Heart left ventricle (tissue), 13 donors: ENCODE results near the gene CCDC136.

Source experiments
- CTCF ChIP-seq, 12 donors: fragments of 200-600 bp; sonication (generic) in 4 of 12; IDR thresholded peaks; one replicate each; pipeline versions ENCODE4 v1.5.0 to v1.8.0; 2018 to 2022; ENCODE audit warnings: antibody characterized with exemption in 12 of 12, mild to moderate bottlenecking in 5 of 12
- POLR2A ChIP-seq, 2 donors: fragments of 450-650 bp; IDR thresholded peaks; one replicate each; pipeline ENCODE4 v1.6.1; 2017; ENCODE audit warnings: antibody characterized with exemption in 2 of 2, mild to moderate bottlenecking in 2 of 2, moderate library complexity in 2 of 2
- donor health status: ischemic (EF 13 %, LVEDD 7.1; RV severe dilation, severe dysfunction).
- donor health status: DM: no; HTN: yes; CAD: no.
- donor health status: DM: no; HTN: no; CAD: no.
- donor health status: ischemic (EF 25% LVEDD 6.9; RV normal size, moderate dysfunction).
- donor health status: ischemic (EF 25% LVEDD 5.7; RV mildly dilated, moderate dysfunction).
- donor health status: ischemic (EF 35%, LVEDD 5.7; RV mildly dilated, moderate dysfunction).
- donor health status: nonischemic (EF 11% LVEDD 7.7; RV severe dilation, severe dysfunction).
- donor health status: DM: yes; HTN: yes; CAD: no.
- donor health status: PGD.
- donor health status: ischemic (EF 29% LVEDD 5.4; RV normal size, mild dysfunction).
- donor health status: nonischemic (EF 23%, LVEDD 6.1; RV moderate dilation, normal function).

GRCh38 chr7:128791121-128791971 is at the start of gene CCDC136:
- TF ChIP-seq CTCF (IDR thresholded peaks at IDR 0.05) (no peak), POLR2A (IDR thresholded peaks at IDR 0.05) (peak in 1 of 2 donors; percentile 51)
